Neuronal stem cell (in vitro differentiated cells): ENCODE results near the gene PER3. TPM values are rescaled to one million over a fixed set of nuclear protein-coding genes. Genes with fewer than 3 reads are reported as not detected.

ENCODE experiments used
- DNase-seq: peaks from one replicate; pipeline ENCODE4 v3.0.0-alpha.2; 2013; ENCODE audit warnings: low spot score
- H2AFZ ChIP-seq: one replicate; pipeline ENCODE4 v1.6.1; 2013; ENCODE audit warnings: mild to moderate bottlenecking, low read length, inconsistent platforms
- H2AK5ac ChIP-seq: 2 replicates; pipeline ENCODE4 v1.6.1; 2013; ENCODE audit warnings: low read depth, mild to moderate bottlenecking, inconsistent platforms, low read length, moderate library complexity, mixed read lengths
- H2BK120ac ChIP-seq: 2 replicates; pipeline ENCODE4 v1.6.1; 2013; ENCODE audit warnings: low read depth, mild to moderate bottlenecking, inconsistent platforms, low read length, moderate library complexity, mixed read lengths
- H2BK12ac ChIP-seq: one replicate; pipeline ENCODE4 v1.6.1; 2013; ENCODE audit warnings: low read length, inconsistent platforms
- H2BK15ac ChIP-seq: 2 replicates; pipeline ENCODE4 v1.6.1; 2013; ENCODE audit warnings: mild to moderate bottlenecking, low read length, inconsistent platforms, mixed read lengths
- H2BK5ac ChIP-seq: one replicate; pipeline ENCODE4 v1.6.1; 2013; ENCODE audit warnings: inconsistent platforms, mild to moderate bottlenecking, low read length, moderate library complexity
- H3K14ac ChIP-seq: one replicate; pipeline ENCODE4 v1.6.1; 2013; ENCODE audit warnings: low read length, inconsistent platforms
- H3K18ac ChIP-seq: 2 replicates; pipeline ENCODE4 v1.6.1; 2013; ENCODE audit warnings: low read length, inconsistent platforms
- H3K23ac ChIP-seq: 2 replicates; pipeline ENCODE4 v1.6.1; 2013; ENCODE audit warnings: low read depth, mild to moderate bottlenecking, mixed read lengths, low read length, inconsistent platforms; ENCODE audit not compliant: poor library complexity
- H3K27ac ChIP-seq: replicated peaks from 3 replicates; pipeline ENCODE4 v1.5.1; 2013; ENCODE audit warnings: low read length, inconsistent platforms
- H3K27me3 ChIP-seq, 3 experiments: 2 replicates each; pipeline ENCODE4 v1.6.1; 2013; ENCODE audit warnings: low read length in 3 of 3, mild to moderate bottlenecking in 2 of 3, inconsistent platforms in 1 of 3, low read depth in 1 of 3, mixed read lengths in 1 of 3, moderate library complexity in 1 of 3; ENCODE audit not compliant: control insufficient read depth in 3 of 3, insufficient read depth in 3 of 3
- H3K36me3 ChIP-seq, 2 donors: replicated peaks in 1 of 2; 2 replicates each; pipeline ENCODE4 v1.6.1; 2013; ENCODE audit warnings: low read length in 2 of 2; ENCODE audit not compliant: control insufficient read depth in 2 of 2, insufficient read depth in 2 of 2
- H3K4ac ChIP-seq: 2 replicates; pipeline ENCODE4 v1.6.1; 2013; ENCODE audit warnings: inconsistent platforms, mild to moderate bottlenecking, low read length, moderate library complexity
- H3K4me1 ChIP-seq, 2 donors: 1 replicate in 1 of 2; 2 replicates in 1 of 2; pipeline ENCODE4 v1.6.1; 2013; ENCODE audit warnings: low read length in 2 of 2, low read depth in 1 of 2; ENCODE audit not compliant: control insufficient read depth in 2 of 2, insufficient read depth in 1 of 2
- H3K4me2 ChIP-seq: one replicate; pipeline ENCODE4 v1.6.1; 2013; ENCODE audit warnings: mild to moderate bottlenecking, low read length, inconsistent platforms; ENCODE audit not compliant: insufficient read depth, poor library complexity, severe bottlenecking
- H3K4me3 ChIP-seq, 2 donors: 2 replicates each; pipeline ENCODE4 v1.5.1; 2013; ENCODE audit warnings: low read length in 2 of 2, mild to moderate bottlenecking in 2 of 2, inconsistent platforms in 1 of 2, moderate library complexity in 1 of 2
- H3K79me1 ChIP-seq: one replicate; pipeline ENCODE4 v1.6.1; 2013; ENCODE audit warnings: low read depth, mild to moderate bottlenecking, inconsistent platforms, low read length, moderate library complexity
- H3K9ac ChIP-seq: one replicate; pipeline ENCODE4 v1.6.1; 2013; ENCODE audit warnings: mild to moderate bottlenecking, low read depth, low read length, inconsistent platforms; ENCODE audit not compliant: poor library complexity
- H3K9me3 ChIP-seq, 2 donors: replicated peaks in 1 of 2; 2 replicates each; pipeline versions ENCODE3 to v1.6.1; 2013; ENCODE audit warnings: low read length in 2 of 2, mild to moderate bottlenecking in 2 of 2, inconsistent platforms in 1 of 2, low read depth in 1 of 2, mixed read lengths in 1 of 2, moderate library complexity in 1 of 2; ENCODE audit not compliant: control insufficient read depth in 2 of 2, insufficient read depth in 1 of 2
- H4K8ac ChIP-seq: one replicate; pipeline ENCODE4 v1.6.1; 2013; ENCODE audit warnings: low read depth, mild to moderate bottlenecking, inconsistent platforms, low read length, moderate library complexity
- H4K91ac ChIP-seq: one replicate; pipeline ENCODE4 v1.6.1; 2013; ENCODE audit warnings: low read length, low read depth, mild to moderate bottlenecking, inconsistent platforms; ENCODE audit not compliant: poor library complexity
- WGBS, 2 donors: extraction: QIAGEN DNeasy Blood & Tissue Kit; methylation state at CpG; one replicate each; pipeline ENCODE4 v1.1.7; 2013; ENCODE audit warnings: missing lambda C conversion rate in 2 of 2, mixed read lengths in 1 of 2; ENCODE audit not compliant: insufficient read length in 2 of 2, insufficient replicate concordance in 1 of 2; ENCODE audit errors: extremely low coverage in 2 of 2; 5-methylcytosine and 5-hydroxymethylcytosine counted together
- polyA plus RNA-seq, 2 experiments: library from polyadenylated mRNA; stranded (reverse); fragments of 200-250 nt; gene quantifications; one replicate each; pipeline ENCODE4 v1.2.3, GENCODE V29; 2013

Gene PER3
- polyA plus RNA-seq (2013, experiment 1 of 2) = 5.7 TPM
- polyA plus RNA-seq (2013, experiment 2 of 2) = 6.0 TPM

GRCh38 chr1:7783826-7784491 lies at the start of gene PER3:
Gene PER3 (plus strand): TSS chr1:7784291. CDS start chr1:7784878, 587 bp downstream.
- Histone ChIP-seq H2BK15ac (peak within 1 kb of the TSS; percentile 47), H4K8ac (no peak within 1 kb of the TSS), H3K27me3 (no peaks in the 10 kb centered on the region), H2BK5ac (no peak within 1 kb of the TSS), H3K4me3 (peak within 1 kb of the TSS; percentile 44 to 69), H2AFZ (peak within 1 kb of the TSS; percentile 87), H3K9me3 (peaks cover 5 to 9% of the 10 kb centered on the region in 2 donors), H3K18ac (peak within 1 kb of the TSS; percentile 92), H3K4ac (no peak within 1 kb of the TSS), H3K23ac (peak within 1 kb of the TSS; percentile 61), H4K91ac (no peak within 1 kb of the TSS), H3K79me1 (no peaks in the 10 kb centered on the region), H2BK120ac (peak within 1 kb of the TSS; percentile 41), H3K14ac (peak within 1 kb of the TSS; percentile 84), H2BK12ac (peak within 1 kb of the TSS; percentile 44), H3K4me2 (peak within 1 kb of the TSS; percentile 38), H3K4me1 (no peaks in the 10 kb centered on the region), H3K9ac (no peak within 1 kb of the TSS), H3K36me3 (peaks cover 11 to 51% of the 10 kb centered on the region in 2 donors), H3K27ac (peak within 1 kb of the TSS; percentile 62), H2AK5ac (peak within 1 kb of the TSS; percentile 83)
- WGBS, 2 donors = no CpG with 5 or more reads among the region's 90 CpGs
- DNase-seq = peak; percentile 97

- H3K4me1 ChIP-seq = no peaks in the 10 kb centered on the region
- H3K14ac ChIP-seq = no peak overlapping the region
- no peak overlapping the region for H2BK5ac ChIP-seq
- H3K79me1 ChIP-seq = no peaks in the 10 kb centered on the region
- no peak overlapping the region for H3K27ac ChIP-seq
- H3K9ac ChIP-seq = no peak overlapping the region
- H3K4me2 ChIP-seq = no peak overlapping the region
- H2AK5ac ChIP-seq = no peak overlapping the region
- H2AFZ ChIP-seq = no peak overlapping the region
- no peaks in the 10 kb centered on the region for H3K27me3 ChIP-seq
- H2BK15ac ChIP-seq = no peak overlapping the region
- no peak overlapping the region for H3K4me3 ChIP-seq
- H3K36me3 ChIP-seq = peaks cover 12 to 74% of the 10 kb centered on the region in 2 donors
- no peak overlapping the region for H2BK120ac ChIP-seq
- H3K4ac ChIP-seq = no peak overlapping the region
- DNase-seq = no peak
- WGBS, 2 donors = no CpG with 5 or more reads among the region's 6 CpGs
- H3K18ac ChIP-seq = no peak overlapping the region
- no peak overlapping the region for H2BK12ac ChIP-seq
- H4K8ac ChIP-seq = no peak overlapping the region
- no peak overlapping the region for H4K91ac ChIP-seq
- no peak overlapping the region for H3K23ac ChIP-seq
- H3K9me3 ChIP-seq = peaks cover 0 to 2% of the 10 kb centered on the region in 2 donors
Measured at GRCh38 chr1:7738044-7738443, 46.0 kb upstream of the PER3 start.

GRCh38 chr1:7743346-7743745 lies 40.7 kb upstream of the PER3 start:
- no peak overlapping the region for H3K4me2 ChIP-seq
- H3K36me3 ChIP-seq = peaks cover 7 to 77% of the 10 kb centered on the region in 2 donors
- H4K8ac ChIP-seq = no peak overlapping the region
- H3K18ac ChIP-seq = no peak overlapping the region
- no peak overlapping the region for H2BK12ac ChIP-seq
- no peaks in the 10 kb centered on the region for H3K27me3 ChIP-seq
- no peak overlapping the region for H3K4me3 ChIP-seq
- H2BK5ac ChIP-seq = no peak overlapping the region
- DNase-seq = no peak
- H3K79me1 ChIP-seq = no peaks in the 10 kb centered on the region
- H3K23ac ChIP-seq = no peak overlapping the region
- H3K14ac ChIP-seq = no peak overlapping the region
- no peak overlapping the region for H2AFZ ChIP-seq
- no peak overlapping the region for H3K9ac ChIP-seq
- H2BK15ac ChIP-seq = no peak overlapping the region
- no peak overlapping the region for H2BK120ac ChIP-seq
- WGBS, 2 donors = no CpG with 5 or more reads among the region's 6 CpGs
- no peak overlapping the region for H4K91ac ChIP-seq
- no peak overlapping the region for H2AK5ac ChIP-seq
- no peaks in the 10 kb centered on the region for H3K4me1 ChIP-seq
- no peak overlapping the region for H3K27ac ChIP-seq
- H3K4ac ChIP-seq = no peak overlapping the region
- H3K9me3 ChIP-seq = peaks cover 0 to 2% of the 10 kb centered on the region in 2 donors

- no peak overlapping the region for H2AK5ac ChIP-seq
- no peak overlapping the region for H3K14ac ChIP-seq
- WGBS, 2 donors = no CpG with 5 or more reads among the region's 9 CpGs
- H3K9me3 ChIP-seq = no peaks in the 10 kb centered on the region
- H3K27ac ChIP-seq = no peak overlapping the region
- no peak overlapping the region for H3K18ac ChIP-seq
- H2AFZ ChIP-seq = no peak overlapping the region
- H3K27me3 ChIP-seq = no peaks in the 10 kb centered on the region
- H3K4me3 ChIP-seq = no peak overlapping the region
- H3K23ac ChIP-seq = no peak overlapping the region
- no peak for DNase-seq
- H3K4me1 ChIP-seq = no peaks in the 10 kb centered on the region
- no peak overlapping the region for H2BK120ac ChIP-seq
- peaks cover 6 to 77% of the 10 kb centered on the region in 2 donors for H3K36me3 ChIP-seq
- H3K9ac ChIP-seq = no peak overlapping the region
- no peak overlapping the region for H3K4me2 ChIP-seq
- H3K79me1 ChIP-seq = no peaks in the 10 kb centered on the region
- no peak overlapping the region for H2BK5ac ChIP-seq
- no peak overlapping the region for H2BK12ac ChIP-seq
- no peak overlapping the region for H2BK15ac ChIP-seq
- H3K4ac ChIP-seq = no peak overlapping the region
- H4K91ac ChIP-seq = no peak overlapping the region
- no peak overlapping the region for H4K8ac ChIP-seq
Measured at GRCh38 chr1:7744882-7745281, 39.2 kb upstream of the PER3 start.
